GM19438 (cell line): ENCODE data around the gene TXLNA.

ENCODE experiments used
- ATAC-seq: cut with Tn5 transposase; IDR thresholded peaks from one replicate; pipeline ENCODE4 v1.9.1; 2021; ENCODE audit warnings: low read depth; ENCODE audit not compliant: unreplicated experiment

Gene TXLNA

GRCh38 chr1:32242341-32242851 is 62.9 kb downstream of the TXLNA start:
- ATAC-seq = no peak

GRCh38 chr1:32246888-32247273 is 67.4 kb downstream of the TXLNA start, which contains the start of gene FAM167B:
FAM167B (plus strand) TSS chr1:32247222; CDS start chr1:32247422, 200 bp downstream.
- ATAC-seq = no peak

- ATAC-seq = no peak
Measured at GRCh38 chr1:32247452-32247851, 68.0 kb downstream of the TXLNA start.
